Panc1 (cell line): ENCODE measurements around the gene ZC3HAV1. TPM values are rescaled to one million over a fixed set of nuclear protein-coding genes. Genes with fewer than 3 reads are reported as not detected.
"Not testable (repeated sequence)": the region's sequence is repeated elsewhere in the genome, so short reads cannot be mapped to it uniquely, and the experiment has no call there.

Experiments used
- ATAC-seq: fragments of 200-7000 bp; cut with Tn5 transposase; 2 replicates; pipeline ENCODE4 v1.9.1; 2020; ENCODE audit warnings: mild to moderate bottlenecking, moderate library complexity
- BruUV-seq: library from RNA; stranded (reverse); fragments of 400-500 nt; replicated peaks from 2 replicates; lab custom pipeline; 2021; lab: Mats Ljungman, UMichigan
- CTCF ChIA-PET: fragments of 300-600 bp; sonication (Branson Sonifier 250); formaldehyde crosslinking; loops from one replicate; lab custom pipeline; 2022; ENCODE audit warnings: antibody characterized with exemption; lab: Charles Lee
- POLR2A ChIA-PET: fragments of 300-600 bp; sonication (Branson Sonifier 250); formaldehyde crosslinking; loops from one replicate; lab custom pipeline; 2022; ENCODE audit warnings: antibody characterized with exemption; lab: Charles Lee
- DNase-seq: peaks from one replicate; pipeline ENCODE4 v3.0.0-alpha.2; 2010; ENCODE audit warnings: low read depth, low spot score
- H3K27ac ChIP-seq: 2 replicates; pipeline ENCODE4 v1.5.1; 2011; ENCODE audit warnings: mild to moderate bottlenecking, low read length, inconsistent platforms
- H3K27me3 ChIP-seq: fragments of 200-500 bp; sonication (Bioruptor generic); 2 replicates; pipeline ENCODE4 v1.6.0; 2014; ENCODE audit warnings: low read length, inconsistent platforms; ENCODE audit not compliant: control insufficient read depth, insufficient read depth
- H3K36me3 ChIP-seq: fragments of 200-500 bp; sonication (Bioruptor generic); 2 replicates; pipeline ENCODE4 v1.5.1; 2014; ENCODE audit warnings: inconsistent platforms, mild to moderate bottlenecking, low read length, moderate library complexity; ENCODE audit not compliant: control insufficient read depth, insufficient read depth
- H3K4me1 ChIP-seq: 2 replicates; pipeline ENCODE4 v1.5.1; 2011; ENCODE audit warnings: inconsistent platforms, mild to moderate bottlenecking, low read length, moderate library complexity; ENCODE audit not compliant: control insufficient read depth, insufficient read depth
- H3K4me3 ChIP-seq, 2 experiments: 2 replicates each; pipeline ENCODE4 v1.5.1; 2011 to 2012; ENCODE audit warnings: low read depth in 2 of 2, low read length in 2 of 2, mild to moderate bottlenecking in 2 of 2, inconsistent platforms in 1 of 2, moderate library complexity in 1 of 2
- H3K9me3 ChIP-seq: fragments of 200-500 bp; sonication (Bioruptor generic); 2 replicates; pipeline ENCODE4 v1.5.1; 2014; ENCODE audit warnings: low read depth, mild to moderate bottlenecking, inconsistent platforms, low read length, moderate library complexity; ENCODE audit not compliant: control insufficient read depth, insufficient read depth
- POLR2AphosphoS5 ChIP-seq: IDR thresholded peaks from 2 replicates; pipeline ENCODE4 v1.6.1; 2012; ENCODE audit warnings: mild to moderate bottlenecking, low read depth, low read length, moderate library complexity
- SIN3A ChIP-seq: IDR thresholded peaks from 2 replicates; pipeline ENCODE4 v1.6.1; 2012; ENCODE audit warnings: low read depth, mild to moderate bottlenecking, low read length, moderate library complexity, borderline replicate concordance; ENCODE audit not compliant: insufficient read depth
- TCF7L2 ChIP-seq: IDR thresholded peaks from 2 replicates; pipeline ENCODE4 v1.6.1; 2011; ENCODE audit warnings: mild to moderate bottlenecking, low read depth, low read length, inconsistent platforms
- in situ Hi-C: cut with HindIII; loops from 2 replicates; pipeline ENCODE4 v1.10.0; 2016; ENCODE audit warnings: low sequenced_read_pairs, low pct_unique_long_range_greater_than_20kb
- intact Hi-C: fragments of 100-400 bp; cut with micrococcal nuclease; formaldehyde crosslinking; loops from one replicate; pipeline ENCODE4 v1.10.0; 2022; ENCODE audit not compliant: unreplicated experiment
- total RNA-seq: library from RNA; stranded (reverse); gene quantifications from one replicate; pipeline ENCODE4 v1.2.1, GENCODE V29; 2021; ENCODE audit not compliant: unreplicated experiment
- TF ChIP-seq, protein P1 (sequence below), 2 experiments: IDR thresholded peaks; 2 replicates each; pipeline ENCODE4 v1.6.1; 2011 to 2012; ENCODE audit warnings: low read depth in 2 of 2, control low read depth in 1 of 2, low read length in 1 of 2, mild to moderate bottlenecking in 1 of 2, moderate library complexity in 1 of 2; ENCODE audit not compliant: insufficient read depth in 1 of 2
- TF ChIP-seq, protein P2 (sequence below): fragments of 450-650 bp; IDR thresholded peaks from 2 replicates; pipeline ENCODE4 v1.5.1; 2017; ENCODE audit warnings: mild to moderate bottlenecking

The ZC3HAV1 gene
- total RNA-seq, 1 experiment from 2014 or later, result 47.1 TPM

DNA sequence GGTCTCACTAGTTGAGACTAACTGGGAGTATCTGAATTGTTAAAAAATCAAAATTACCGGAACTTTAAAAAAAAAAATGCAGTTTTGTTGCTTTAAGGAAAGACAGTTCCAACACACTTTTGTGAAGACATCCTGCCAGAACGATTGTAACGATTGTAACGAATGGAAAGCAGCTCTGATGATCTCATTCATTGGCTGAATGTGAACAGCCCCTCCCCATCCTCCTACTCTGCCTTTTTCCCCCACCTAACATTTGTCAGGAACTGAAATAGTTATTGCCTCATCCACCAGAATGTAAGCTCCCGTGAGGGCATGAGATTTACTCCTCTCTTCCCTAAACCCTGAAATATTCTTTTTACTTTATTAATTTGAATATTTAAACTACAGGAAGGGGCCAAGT is 50.6 kb downstream of the ZC3HAV1 start:
- DNase-seq (no peak), ATAC-seq (no peak)
- ChIA-PET POLR2A (interaction anchor here (0.7 kb wide), 1 partner anchor 116 kb away, joined by 3 read pairs; no protein-coding TSS in a partner anchor), CTCF (no interaction called here)
- H3K27me3 ChIP-seq, result no peaks in the 10 kb centered on the region
- TF ChIP-seq, protein P1, sequence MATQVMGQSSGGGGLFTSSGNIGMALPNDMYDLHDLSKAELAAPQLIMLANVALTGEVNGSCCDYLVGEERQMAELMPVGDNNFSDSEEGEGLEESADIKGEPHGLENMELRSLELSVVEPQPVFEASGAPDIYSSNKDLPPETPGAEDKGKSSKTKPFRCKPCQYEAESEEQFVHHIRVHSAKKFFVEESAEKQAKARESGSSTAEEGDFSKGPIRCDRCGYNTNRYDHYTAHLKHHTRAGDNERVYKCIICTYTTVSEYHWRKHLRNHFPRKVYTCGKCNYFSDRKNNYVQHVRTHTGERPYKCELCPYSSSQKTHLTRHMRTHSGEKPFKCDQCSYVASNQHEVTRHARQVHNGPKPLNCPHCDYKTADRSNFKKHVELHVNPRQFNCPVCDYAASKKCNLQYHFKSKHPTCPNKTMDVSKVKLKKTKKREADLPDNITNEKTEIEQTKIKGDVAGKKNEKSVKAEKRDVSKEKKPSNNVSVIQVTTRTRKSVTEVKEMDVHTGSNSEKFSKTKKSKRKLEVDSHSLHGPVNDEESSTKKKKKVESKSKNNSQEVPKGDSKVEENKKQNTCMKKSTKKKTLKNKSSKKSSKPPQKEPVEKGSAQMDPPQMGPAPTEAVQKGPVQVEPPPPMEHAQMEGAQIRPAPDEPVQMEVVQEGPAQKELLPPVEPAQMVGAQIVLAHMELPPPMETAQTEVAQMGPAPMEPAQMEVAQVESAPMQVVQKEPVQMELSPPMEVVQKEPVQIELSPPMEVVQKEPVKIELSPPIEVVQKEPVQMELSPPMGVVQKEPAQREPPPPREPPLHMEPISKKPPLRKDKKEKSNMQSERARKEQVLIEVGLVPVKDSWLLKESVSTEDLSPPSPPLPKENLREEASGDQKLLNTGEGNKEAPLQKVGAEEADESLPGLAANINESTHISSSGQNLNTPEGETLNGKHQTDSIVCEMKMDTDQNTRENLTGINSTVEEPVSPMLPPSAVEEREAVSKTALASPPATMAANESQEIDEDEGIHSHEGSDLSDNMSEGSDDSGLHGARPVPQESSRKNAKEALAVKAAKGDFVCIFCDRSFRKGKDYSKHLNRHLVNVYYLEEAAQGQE (IDR thresholded peaks at IDR 0.05; ENCODE audit: insufficient read depth in 1 of 2, low read depth in 2 of 2, low read length in 1 of 2), result no peak
- TF ChIP-seq, protein P2, sequence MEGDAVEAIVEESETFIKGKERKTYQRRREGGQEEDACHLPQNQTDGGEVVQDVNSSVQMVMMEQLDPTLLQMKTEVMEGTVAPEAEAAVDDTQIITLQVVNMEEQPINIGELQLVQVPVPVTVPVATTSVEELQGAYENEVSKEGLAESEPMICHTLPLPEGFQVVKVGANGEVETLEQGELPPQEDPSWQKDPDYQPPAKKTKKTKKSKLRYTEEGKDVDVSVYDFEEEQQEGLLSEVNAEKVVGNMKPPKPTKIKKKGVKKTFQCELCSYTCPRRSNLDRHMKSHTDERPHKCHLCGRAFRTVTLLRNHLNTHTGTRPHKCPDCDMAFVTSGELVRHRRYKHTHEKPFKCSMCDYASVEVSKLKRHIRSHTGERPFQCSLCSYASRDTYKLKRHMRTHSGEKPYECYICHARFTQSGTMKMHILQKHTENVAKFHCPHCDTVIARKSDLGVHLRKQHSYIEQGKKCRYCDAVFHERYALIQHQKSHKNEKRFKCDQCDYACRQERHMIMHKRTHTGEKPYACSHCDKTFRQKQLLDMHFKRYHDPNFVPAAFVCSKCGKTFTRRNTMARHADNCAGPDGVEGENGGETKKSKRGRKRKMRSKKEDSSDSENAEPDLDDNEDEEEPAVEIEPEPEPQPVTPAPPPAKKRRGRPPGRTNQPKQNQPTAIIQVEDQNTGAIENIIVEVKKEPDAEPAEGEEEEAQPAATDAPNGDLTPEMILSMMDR, result no peak
- TF ChIP-seq TCF7L2 (no peak), POLR2AphosphoS5 (no peak), SIN3A (no peak)
- H3K27ac ChIP-seq, result no peak overlapping the region
- no peaks in the 10 kb centered on the region for H3K4me1 ChIP-seq
- no peak overlapping the region for H3K4me3 ChIP-seq
- intact Hi-C loops, result no loop called here
- no TSS peak for BruUV-seq
- no peaks in the 10 kb centered on the region for H3K9me3 ChIP-seq
- in situ Hi-C loops, result no loop called here
- peaks cover 28% of the 10 kb centered on the region; the same call in 1 of the 2 replicates for H3K36me3 ChIP-seq

DNA sequence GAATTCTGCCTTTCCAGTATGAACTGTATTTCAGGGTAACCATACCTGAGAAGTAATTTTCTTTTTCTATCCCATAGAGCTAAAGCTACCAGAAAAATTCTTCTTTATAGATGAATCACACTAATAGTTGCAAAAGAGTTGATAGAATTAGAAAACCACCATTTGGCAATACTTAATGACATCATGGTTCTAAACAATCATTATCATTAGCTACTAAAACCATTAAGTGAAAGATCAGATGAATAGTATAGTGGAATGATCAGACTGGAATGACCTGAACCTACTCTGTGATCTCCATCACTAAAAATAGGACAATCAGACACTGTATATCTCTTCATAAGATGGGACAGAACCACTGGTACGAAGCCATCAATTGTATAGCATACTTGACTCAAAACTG is 53.8 kb downstream of the ZC3HAV1 start:
- in situ Hi-C loops (no loop called here), intact Hi-C loops (no loop called here)
- Histone ChIP-seq H3K4me1 (no peaks in the 10 kb centered on the region), H3K36me3 (peaks cover 20% of the 10 kb centered on the region; the same call in 1 of the 2 replicates), H3K27me3 (no peaks in the 10 kb centered on the region), H3K4me3 (no peak overlapping the region), H3K27ac (no peak overlapping the region), H3K9me3 (no peaks in the 10 kb centered on the region)
- no TSS peak for BruUV-seq
- POLR2A ChIA-PET, result no interaction called here
- DNase-seq (no peak), ATAC-seq (no peak)
- CTCF ChIA-PET, result no interaction called here
- TF ChIP-seq, protein P1 (IDR thresholded peaks at IDR 0.05; ENCODE audit: insufficient read depth in 1 of 2, low read depth in 2 of 2, low read length in 1 of 2), result no peak
- TF ChIP-seq SIN3A, result no peak
- no peak for TF ChIP-seq TCF7L2
- no peak for TF ChIP-seq POLR2AphosphoS5
- TF ChIP-seq, protein P2, result no peak

DNA sequence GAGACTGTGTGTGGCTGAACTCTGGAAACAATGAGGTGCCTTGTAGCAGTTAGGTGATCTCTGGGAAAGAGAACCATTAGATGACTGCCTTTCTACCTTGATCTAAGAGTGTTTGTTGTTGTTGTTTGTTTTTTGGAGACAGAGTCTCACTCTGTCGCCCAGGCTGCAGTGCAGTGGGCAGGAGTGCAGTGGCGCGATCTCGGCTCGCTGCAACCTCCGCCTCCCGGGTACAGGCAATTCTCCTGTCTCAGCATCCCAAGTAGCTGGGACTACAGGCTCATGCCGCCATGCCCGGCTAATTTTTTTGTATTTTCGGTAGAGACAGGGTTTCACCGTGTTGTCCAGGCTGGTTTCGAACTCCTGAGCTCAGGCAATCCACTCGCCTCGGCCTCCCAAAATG is 54.9 kb downstream of the ZC3HAV1 start:
- H3K27ac ChIP-seq, H3K4me1 ChIP-seq, BruUV-seq, POLR2A ChIA-PET, H3K4me3 ChIP-seq, ATAC-seq, intact Hi-C loops, DNase-seq, in situ Hi-C loops, H3K27me3 ChIP-seq, H3K9me3 ChIP-seq, CTCF ChIA-PET: not testable (repeated sequence)
- H3K36me3 ChIP-seq, result peaks cover 17% of the 10 kb centered on the region; the same call in 1 of the 2 replicates
